ENCODE results near the gene PRSS33. TPM values are rescaled to one million over a fixed set of nuclear protein-coding genes. Genes with fewer than 3 reads are reported as not detected.

Gene PRSS33
- total RNA-seq, 1 experiment from 2014 or later, result not detected

- H3K9ac ChIP-seq (ENCODE audit: low read length), result no peak overlapping the region
- no peaks in the 10 kb centered on the region for H4K20me1 ChIP-seq (ENCODE audit: insufficient read depth, low read depth, low read length)
- H3K9me2 ChIP-seq (replicated peaks; ENCODE audit: insufficient read depth, low read length), result no peaks in the 10 kb centered on the region
- H3K9me3 ChIP-seq (ENCODE audit: low read length), result no peaks in the 10 kb centered on the region
- H2AFZ ChIP-seq (ENCODE audit: low read length), result no peak overlapping the region
- no peak for DNase-seq
- no peaks in the 10 kb centered on the region for H3K27me3 ChIP-seq (ENCODE audit: low read length)
- H3K4me2 ChIP-seq (ENCODE audit: low read depth, low read length, poor library complexity, severe bottlenecking), result no peak overlapping the region
- H3K27ac ChIP-seq (ENCODE audit: low read length), result no peak overlapping the region
- H3K4me3 ChIP-seq (ENCODE audit: low read length), result no peak overlapping the region
- H3K79me2 ChIP-seq (ENCODE audit: low read length), result no peaks in the 10 kb centered on the region
- no peaks in the 10 kb centered on the region for H3K36me3 ChIP-seq (ENCODE audit: insufficient read depth, low read length)
- H3K4me1 ChIP-seq (ENCODE audit: low read length), result no peaks in the 10 kb centered on the region
Measured at GRCh38 chr16:2799205-2799858, 12.0 kb upstream of the PRSS33 start.

GRCh38 chr16:2798723-2799204 is 11.4 kb upstream of the PRSS33 start:
- Histone ChIP-seq H2AFZ (ENCODE audit: low read length) (no peak overlapping the region), H3K4me2 (ENCODE audit: low read depth, low read length, poor library complexity, severe bottlenecking) (no peak overlapping the region), H3K27ac (ENCODE audit: low read length) (no peak overlapping the region), H3K36me3 (ENCODE audit: insufficient read depth, low read length) (no peaks in the 10 kb centered on the region), H3K9me2 (replicated peaks; ENCODE audit: insufficient read depth, low read length) (no peaks in the 10 kb centered on the region), H3K4me3 (ENCODE audit: low read length) (no peak overlapping the region), H3K27me3 (ENCODE audit: low read length) (no peaks in the 10 kb centered on the region), H3K9me3 (ENCODE audit: low read length) (no peaks in the 10 kb centered on the region), H3K4me1 (ENCODE audit: low read length) (no peaks in the 10 kb centered on the region), H3K9ac (ENCODE audit: low read length) (no peak overlapping the region), H4K20me1 (ENCODE audit: insufficient read depth, low read depth, low read length) (no peaks in the 10 kb centered on the region), H3K79me2 (ENCODE audit: low read length) (no peaks in the 10 kb centered on the region)
- no peak for DNase-seq

- Histone ChIP-seq H3K36me3 (ENCODE audit: insufficient read depth, low read length) (no peaks in the 10 kb centered on the region), H3K4me2 (ENCODE audit: low read depth, low read length, poor library complexity, severe bottlenecking) (no peak overlapping the region), H3K9me3 (ENCODE audit: low read length) (no peaks in the 10 kb centered on the region), H3K27ac (ENCODE audit: low read length) (no peak overlapping the region), H3K9ac (ENCODE audit: low read length) (no peak overlapping the region), H3K9me2 (replicated peaks; ENCODE audit: insufficient read depth, low read length) (no peaks in the 10 kb centered on the region), H3K79me2 (ENCODE audit: low read length) (no peaks in the 10 kb centered on the region), H3K27me3 (ENCODE audit: low read length) (no peaks in the 10 kb centered on the region), H4K20me1 (ENCODE audit: insufficient read depth, low read depth, low read length) (no peaks in the 10 kb centered on the region), H3K4me1 (ENCODE audit: low read length) (no peaks in the 10 kb centered on the region), H3K4me3 (ENCODE audit: low read length) (no peak overlapping the region), H2AFZ (ENCODE audit: low read length) (no peak overlapping the region)
- no peak for DNase-seq
Measured at GRCh38 chr16:2795395-2796143, 8.2 kb upstream of the PRSS33 start.

- no peaks in the 10 kb centered on the region for H3K27me3 ChIP-seq (ENCODE audit: low read length)
- H3K4me3 ChIP-seq (ENCODE audit: low read length), result no peak overlapping the region
- no peaks in the 10 kb centered on the region for H3K9me2 ChIP-seq (replicated peaks; ENCODE audit: insufficient read depth, low read length)
- no peak overlapping the region for H3K9ac ChIP-seq (ENCODE audit: low read length)
- no peaks in the 10 kb centered on the region for H4K20me1 ChIP-seq (ENCODE audit: insufficient read depth, low read depth, low read length)
- H3K4me2 ChIP-seq (ENCODE audit: low read depth, low read length, poor library complexity, severe bottlenecking), result no peak overlapping the region
- H3K27ac ChIP-seq (ENCODE audit: low read length), result no peak overlapping the region
- no peaks in the 10 kb centered on the region for H3K79me2 ChIP-seq (ENCODE audit: low read length)
- no peak overlapping the region for H2AFZ ChIP-seq (ENCODE audit: low read length)
- no peaks in the 10 kb centered on the region for H3K9me3 ChIP-seq (ENCODE audit: low read length)
- H3K36me3 ChIP-seq (ENCODE audit: insufficient read depth, low read length), result no peaks in the 10 kb centered on the region
- DNase-seq, result no peak
- H3K4me1 ChIP-seq (ENCODE audit: low read length), result no peaks in the 10 kb centered on the region
Measured at GRCh38 chr16:2792940-2793339, 5.6 kb upstream of the PRSS33 start.

- Histone ChIP-seq H3K4me1 (ENCODE audit: low read length) (no peaks in the 10 kb centered on the region), H3K36me3 (ENCODE audit: insufficient read depth, low read length) (no peaks in the 10 kb centered on the region), H3K9me3 (ENCODE audit: low read length) (no peaks in the 10 kb centered on the region), H3K79me2 (ENCODE audit: low read length) (no peaks in the 10 kb centered on the region), H3K4me3 (ENCODE audit: low read length) (no peak overlapping the region), H3K27me3 (ENCODE audit: low read length) (no peaks in the 10 kb centered on the region), H3K4me2 (ENCODE audit: low read depth, low read length, poor library complexity, severe bottlenecking) (no peak overlapping the region), H3K9ac (ENCODE audit: low read length) (no peak overlapping the region), H3K9me2 (replicated peaks; ENCODE audit: insufficient read depth, low read length) (no peaks in the 10 kb centered on the region), H2AFZ (ENCODE audit: low read length) (no peak overlapping the region), H3K27ac (ENCODE audit: low read length) (no peak overlapping the region), H4K20me1 (ENCODE audit: insufficient read depth, low read depth, low read length) (no peaks in the 10 kb centered on the region)
- DNase-seq, result no peak
Measured at GRCh38 chr16:2791174-2791573, 3.8 kb upstream of the PRSS33 start.

GRCh38 chr16:2790631-2791030 is 3.3 kb upstream of the PRSS33 start:
- no peaks in the 10 kb centered on the region for H3K9me3 ChIP-seq (ENCODE audit: low read length)
- no peaks in the 10 kb centered on the region for H3K9me2 ChIP-seq (replicated peaks; ENCODE audit: insufficient read depth, low read length)
- no peak overlapping the region for H3K27ac ChIP-seq (ENCODE audit: low read length)
- H4K20me1 ChIP-seq (ENCODE audit: insufficient read depth, low read depth, low read length), result no peaks in the 10 kb centered on the region
- no peak overlapping the region for H3K4me2 ChIP-seq (ENCODE audit: low read depth, low read length, poor library complexity, severe bottlenecking)
- no peaks in the 10 kb centered on the region for H3K4me1 ChIP-seq (ENCODE audit: low read length)
- H2AFZ ChIP-seq (ENCODE audit: low read length), result no peak overlapping the region
- H3K27me3 ChIP-seq (ENCODE audit: low read length), result no peaks in the 10 kb centered on the region
- no peaks in the 10 kb centered on the region for H3K79me2 ChIP-seq (ENCODE audit: low read length)
- DNase-seq, result no peak
- no peak overlapping the region for H3K4me3 ChIP-seq (ENCODE audit: low read length)
- H3K36me3 ChIP-seq (ENCODE audit: insufficient read depth, low read length), result no peaks in the 10 kb centered on the region
- no peak overlapping the region for H3K9ac ChIP-seq (ENCODE audit: low read length)

GRCh38 chr16:2787961-2788360 is 601 bp upstream of the PRSS33 start:
- Histone ChIP-seq H3K4me3 (ENCODE audit: low read length) (no peak overlapping the region), H3K9me3 (ENCODE audit: low read length) (no peaks in the 10 kb centered on the region), H3K4me1 (ENCODE audit: low read length) (no peaks in the 10 kb centered on the region), H2AFZ (ENCODE audit: low read length) (no peak overlapping the region), H3K9me2 (replicated peaks; ENCODE audit: insufficient read depth, low read length) (no peaks in the 10 kb centered on the region), H3K36me3 (ENCODE audit: insufficient read depth, low read length) (no peaks in the 10 kb centered on the region), H3K27me3 (ENCODE audit: low read length) (no peaks in the 10 kb centered on the region), H3K79me2 (ENCODE audit: low read length) (no peaks in the 10 kb centered on the region), H3K27ac (ENCODE audit: low read length) (no peak overlapping the region), H4K20me1 (ENCODE audit: insufficient read depth, low read depth, low read length) (no peaks in the 10 kb centered on the region), H3K4me2 (ENCODE audit: low read depth, low read length, poor library complexity, severe bottlenecking) (no peak overlapping the region), H3K9ac (ENCODE audit: low read length) (no peak overlapping the region)
- DNase-seq, result no peak

- Histone ChIP-seq H3K4me2 (ENCODE audit: low read depth, low read length, poor library complexity, severe bottlenecking) (no peak overlapping the region), H3K9ac (ENCODE audit: low read length) (no peak overlapping the region), H3K79me2 (ENCODE audit: low read length) (no peaks in the 10 kb centered on the region), H3K4me3 (ENCODE audit: low read length) (no peak overlapping the region), H3K27ac (ENCODE audit: low read length) (no peak overlapping the region), H3K9me2 (replicated peaks; ENCODE audit: insufficient read depth, low read length) (no peaks in the 10 kb centered on the region), H3K27me3 (ENCODE audit: low read length) (no peaks in the 10 kb centered on the region), H3K4me1 (ENCODE audit: low read length) (no peaks in the 10 kb centered on the region), H4K20me1 (ENCODE audit: insufficient read depth, low read depth, low read length) (no peaks in the 10 kb centered on the region), H3K36me3 (ENCODE audit: insufficient read depth, low read length) (no peaks in the 10 kb centered on the region), H2AFZ (ENCODE audit: low read length) (no peak overlapping the region), H3K9me3 (ENCODE audit: low read length) (no peaks in the 10 kb centered on the region)
- DNase-seq, result no peak
Measured at GRCh38 chr16:2786826-2787151, 571 bp downstream of the PRSS33 start.
